GM12873 (cell line): ENCODE data around the gene LCAT.

Experiments used
- CTCF ChIP-seq: IDR thresholded peaks from 2 replicates; pipeline ENCODE4 v1.5.1; 2012; ENCODE audit warnings: low read depth, mild to moderate bottlenecking, moderate library complexity, low read length, control low read depth; ENCODE audit not compliant: insufficient read depth; ENCODE audit errors: missing control alignments

Gene LCAT

GRCh38 chr16:67948015-67948414 lies 4.1 kb upstream of the LCAT start:
- no peak for TF ChIP-seq CTCF

- no peak for TF ChIP-seq CTCF
Measured at GRCh38 chr16:67946966-67947558, 3.1 kb upstream of the LCAT start.

GRCh38 chr16:67946128-67946569 lies 2.2 kb upstream of the LCAT start:
- no peak for TF ChIP-seq CTCF

- TF ChIP-seq CTCF, result no peak
Measured at GRCh38 chr16:67945392-67945933, 1.5 kb upstream of the LCAT start.

- no peak for TF ChIP-seq CTCF
Measured at GRCh38 chr16:67944690-67945391, 921 bp upstream of the LCAT start.

- TF ChIP-seq CTCF, result no peak
Measured at GRCh38 chr16:67943256-67943618, 683 bp downstream of the LCAT start.

GRCh38 chr16:67942510-67943255 lies 1.2 kb downstream of the LCAT start:
- no peak for TF ChIP-seq CTCF
